ENCODE data around the gene G6PC3. TPM values are rescaled to one million over a fixed set of nuclear protein-coding genes. Genes with fewer than 3 reads are reported as not detected.

G6PC3 gene
- polyA plus RNA-seq, 1 of the 3 experiments (the other 2 are of a cell fraction): 166 TPM

GRCh38 chr17:44061446-44061845, 9.1 kb upstream of the G6PC3 start:
- H3K27me3 ChIP-seq (ENCODE audit: insufficient read depth): no peaks in the 10 kb centered on the region
- no peak overlapping the region for H3K9ac ChIP-seq
- CTCF ChIA-PET: interaction anchor here (1.6 kb wide), 1 partner anchor 17 kb away, joined by 6 read pairs; no protein-coding TSS in a partner anchor
- peaks cover 0 to 7% of the 10 kb centered on the region in 2 experiments; a peak in 1 of 4 replicates for H3K4me1 ChIP-seq (ENCODE audit: control insufficient read depth in 1 of 2, insufficient read depth in 2 of 2, low read depth in 1 of 2, low read length in 1 of 2)
- H4K20me1 ChIP-seq (ENCODE audit: insufficient read depth): peaks cover 35% of the 10 kb centered on the region
- WGBS (ENCODE audit: low lambda C conversion rate): 39% methylated on average over 1 of the region's 1 CpG
- POLR2A ChIA-PET: interaction anchor here (0.7 kb wide), 1 partner anchor 26 kb away, joined by 3 read pairs; no protein-coding TSS in a partner anchor
- no peaks in the 10 kb centered on the region for H3K9me2 ChIP-seq
- H3F3A ChIP-seq (replicated peaks; ENCODE audit: insufficient read depth): peaks cover 19% of the 10 kb centered on the region
- H3K9me3 ChIP-seq: no peaks in the 10 kb centered on the region
- H3K4me3 ChIP-seq (ENCODE audit: low read depth in 2 of 2, low read length in 1 of 2): no peak overlapping the region
- no peak overlapping the region for H3K4me2 ChIP-seq
- H2AFZ ChIP-seq (ENCODE audit: low read depth): no peak overlapping the region
- TF ChIP-seq PBX3 (IDR thresholded peaks at IDR 0.05): no peak
- no peak for TF ChIP-seq ZBTB33 (IDR thresholded peaks at IDR 0.05; ENCODE audit: borderline replicate concordance, low read depth)
- TF ChIP-seq YY1 (IDR thresholded peaks at IDR 0.05; ENCODE audit: low read depth): no peak
- no peak for TF ChIP-seq POLR2AphosphoS5 (IDR thresholded peaks at IDR 0.05; ENCODE audit: low read depth, low read length)
- no peak for TF ChIP-seq FOXJ3 (CRISPR knock-in tag; IDR thresholded peaks at IDR 0.05)
- TF ChIP-seq TEAD4 (IDR thresholded peaks at IDR 0.05; ENCODE audit: borderline replicate concordance, insufficient read depth): no peak
- TF ChIP-seq RAD21 (IDR thresholded peaks at IDR 0.05; ENCODE audit: low read length): no peak
- H3K27ac ChIP-seq (ENCODE audit: low read depth in 2 of 2, low read length in 1 of 2): no peak overlapping the region
- peaks cover 16 to 50% of the 10 kb centered on the region in 2 experiments for H3K36me3 ChIP-seq (replicated peaks in 1 of 2; ENCODE audit: control insufficient read depth in 1 of 2, insufficient read depth in 2 of 2, low read length in 1 of 2)
- no peak for DNase-seq
- peaks cover 99% of the 10 kb centered on the region for H3K79me2 ChIP-seq (ENCODE audit: insufficient read depth)

- Histone ChIP-seq H3K36me3 (replicated peaks in 1 of 2; ENCODE audit: control insufficient read depth in 1 of 2, insufficient read depth in 2 of 2, low read length in 1 of 2) (peaks cover 16 to 50% of the 10 kb centered on the region in 2 experiments), H3K9me2 (no peaks in the 10 kb centered on the region), H3K27me3 (ENCODE audit: insufficient read depth) (no peaks in the 10 kb centered on the region), H3K27ac (ENCODE audit: low read depth in 2 of 2, low read length in 1 of 2) (no peak overlapping the region), H3K4me2 (no peak overlapping the region), H2AFZ (ENCODE audit: low read depth) (no peak overlapping the region), H3K9me3 (no peaks in the 10 kb centered on the region), H3F3A (replicated peaks; ENCODE audit: insufficient read depth) (peaks cover 19% of the 10 kb centered on the region), H4K20me1 (ENCODE audit: insufficient read depth) (peaks cover 35% of the 10 kb centered on the region), H3K79me2 (ENCODE audit: insufficient read depth) (peaks cover 90% of the 10 kb centered on the region), H3K9ac (no peak overlapping the region), H3K4me1 (ENCODE audit: control insufficient read depth in 1 of 2, insufficient read depth in 2 of 2, low read depth in 1 of 2, low read length in 1 of 2) (peaks cover 0 to 7% of the 10 kb centered on the region in 2 experiments; a peak in 1 of 4 replicates), H3K4me3 (ENCODE audit: low read depth in 2 of 2, low read length in 1 of 2) (no peak overlapping the region)
- 98% methylated on average over 15 of the region's 15 CpGs for WGBS (ENCODE audit: low lambda C conversion rate)
- TF ChIP-seq SIN3A (IDR thresholded peaks at IDR 0.05; ENCODE audit: borderline replicate concordance, low read depth, low read length) (no peak), RCOR1 (IDR thresholded peaks at IDR 0.05; ENCODE audit: low read length) (no peak), SMC3 (IDR thresholded peaks at IDR 0.05; ENCODE audit: low read depth, low read length) (no peak), FOXM1 (IDR thresholded peaks at IDR 0.05; ENCODE audit: low read depth) (no peak), ELF1 (IDR thresholded peaks at IDR 0.05) (no peak), RXRA (IDR thresholded peaks at IDR 0.05; ENCODE audit: borderline replicate concordance, low read depth) (no peak), EZH2phosphoT487 (IDR thresholded peaks at IDR 0.05; ENCODE audit: borderline replicate concordance, low read depth) (no peak), ZBTB33 (IDR thresholded peaks at IDR 0.05; ENCODE audit: borderline replicate concordance, low read depth) (no peak), EP300 (IDR thresholded peaks at IDR 0.05; ENCODE audit: borderline replicate concordance in 1 of 2, low read depth in 1 of 2, low read length in 1 of 2) (no peak)
- CTCF ChIA-PET: no interaction called here
- no peak for DNase-seq
- POLR2A ChIA-PET: no interaction called here
These were observed 7.7 kb upstream of the G6PC3 start for GRCh38 chr17:44062871-44063270.
